Measurements from ENCODE around the gene RECQL5.

GRCh38 chr17:75670868-75671267 lies 3.9 kb upstream of the RECQL5 start:
- TF ChIP-seq CTCF (IDR thresholded peaks at IDR 0.05) (no peak), POLR2AphosphoS5 (IDR thresholded peaks at IDR 0.05; ENCODE audit: insufficient read depth in 1 of 2, low read depth in 1 of 2) (no peak), POLR2A (IDR thresholded peaks at IDR 0.05) (no peak)

Data from vagina (tissue), 2 donors.